T-helper 22 cell (primary cell): ENCODE measurements around the gene TNFRSF12A.
"Not testable (repeated sequence)": the region's sequence is repeated elsewhere in the genome, so short reads cannot be mapped to it uniquely, and the experiment has no call there.

Experiments
- DNase-seq: peaks from one replicate; pipeline ENCODE4 v3.0.0-alpha.2; 2020; ENCODE audit warnings: low read depth

Gene TNFRSF12A

GRCh38 chr16:3065742-3066439 lies 45.7 kb downstream of the TNFRSF12A start:
- DNase-seq, result no peak

DNA sequence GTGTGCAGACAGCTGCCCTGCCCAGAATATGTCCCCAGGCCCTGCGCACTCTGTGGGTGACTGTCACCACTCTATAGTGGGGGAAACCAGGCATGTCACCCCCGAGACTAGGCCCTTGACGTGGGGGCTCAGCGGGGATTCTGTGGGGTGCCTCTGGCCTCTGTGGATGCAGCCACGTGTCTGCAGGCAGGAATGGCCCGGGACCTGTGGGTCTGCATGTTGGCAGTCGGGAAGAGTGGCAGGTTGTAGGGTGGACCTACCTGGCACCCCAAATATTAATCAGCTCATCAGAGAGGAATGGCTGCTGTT lies 46.2 kb downstream of the TNFRSF12A start:
- DNase-seq, result no peak

- no peak for DNase-seq
Observed at GRCh38 chr16:3068487-3068886, 48.3 kb downstream of the TNFRSF12A start.

- DNase-seq, result not testable (repeated sequence)
Observed at GRCh38 chr16:3069146-3069545, 49.0 kb downstream of the TNFRSF12A start.

- no peak for DNase-seq
Observed at GRCh38 chr16:3070608-3071111, 50.5 kb downstream of the TNFRSF12A start.

GRCh38 chr16:3071655-3072054 lies 51.5 kb downstream of the TNFRSF12A start:
- DNase-seq, result no peak
